ENCODE measurements around the gene RAD51B.

Gene RAD51B

DNA sequence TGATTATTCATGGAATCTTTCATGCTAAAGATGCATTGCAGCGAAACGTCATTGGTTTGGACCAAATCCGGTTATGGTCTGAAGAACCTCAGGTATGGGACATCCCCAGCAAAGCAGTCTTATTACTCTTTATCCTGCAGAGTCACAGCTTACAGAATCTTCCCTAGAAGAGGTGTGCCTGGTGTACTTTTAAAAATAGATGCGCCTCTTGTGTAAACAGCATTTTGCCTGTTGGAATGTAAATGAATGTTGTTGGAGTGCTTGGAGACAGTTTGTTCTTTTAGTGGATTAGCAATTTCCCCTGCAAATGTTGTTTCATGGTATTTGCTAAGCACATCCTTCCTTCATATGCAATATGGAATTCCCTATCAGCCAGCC is 730.7 kb downstream of the RAD51B start:
- DNase-seq (ENCODE audit: low read depth in 2 of 2), result no peak

DNA sequence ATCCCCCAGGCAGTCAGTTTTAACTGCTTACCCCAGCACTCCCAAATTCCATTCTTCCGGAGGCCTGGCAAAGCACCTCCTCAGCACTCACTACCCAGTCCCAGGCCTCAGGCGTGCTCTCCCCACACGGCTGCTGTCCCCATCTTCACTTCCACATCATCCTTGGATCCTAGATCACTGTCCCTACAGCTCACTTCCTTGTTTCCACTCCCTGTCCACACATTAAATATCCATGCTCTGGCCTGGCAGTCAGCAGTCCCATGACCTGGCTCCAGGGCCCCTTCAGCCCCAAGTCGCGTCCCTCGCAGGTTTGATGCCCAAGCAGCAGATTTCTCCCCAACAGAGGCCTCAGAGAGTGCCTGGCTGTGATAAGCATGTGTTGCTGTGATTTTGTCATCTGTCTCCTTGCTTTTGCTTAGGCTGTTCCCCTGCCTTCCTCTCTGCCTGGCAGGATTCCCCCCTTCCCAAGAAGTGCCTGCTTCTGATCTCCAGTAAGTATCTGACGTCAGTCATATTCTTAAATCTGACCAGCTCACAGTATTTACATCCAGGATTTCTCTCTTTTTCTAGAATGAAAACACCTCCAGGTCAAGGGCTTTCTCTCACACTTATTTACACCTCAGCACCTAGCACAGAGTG is 731.6 kb downstream of the RAD51B start:
- DNase-seq (ENCODE audit: low read depth in 2 of 2), result no peak

- DNase-seq (ENCODE audit: low read depth in 2 of 2), result no peak
These were observed 732.5 kb downstream of the RAD51B start for GRCh38 chr14:68552075-68552474.

DNA sequence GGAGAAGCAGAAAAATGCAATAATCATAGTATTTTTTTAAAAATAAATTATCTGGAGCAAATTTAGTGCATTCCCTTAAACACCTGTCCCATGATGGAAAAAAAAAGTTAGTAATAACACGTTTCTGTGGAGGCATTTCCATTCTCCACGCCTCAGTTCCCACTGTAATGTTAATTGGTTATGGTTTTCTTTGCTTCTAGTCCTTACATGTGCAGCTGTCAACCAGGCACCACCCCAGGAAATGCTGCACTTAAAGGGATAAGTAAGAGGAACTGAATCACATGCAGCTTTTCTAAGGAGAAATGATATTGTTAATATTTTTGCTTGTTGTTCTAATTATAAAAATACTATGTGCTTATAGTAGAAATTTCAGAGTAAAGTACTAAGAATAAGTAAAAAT is 733.0 kb downstream of the RAD51B start:
- no peak for DNase-seq (ENCODE audit: low read depth in 2 of 2)

GRCh38 chr14:68553311-68553710 is 733.7 kb downstream of the RAD51B start:
- DNase-seq (ENCODE audit: low read depth in 2 of 2), result no peak

DNA sequence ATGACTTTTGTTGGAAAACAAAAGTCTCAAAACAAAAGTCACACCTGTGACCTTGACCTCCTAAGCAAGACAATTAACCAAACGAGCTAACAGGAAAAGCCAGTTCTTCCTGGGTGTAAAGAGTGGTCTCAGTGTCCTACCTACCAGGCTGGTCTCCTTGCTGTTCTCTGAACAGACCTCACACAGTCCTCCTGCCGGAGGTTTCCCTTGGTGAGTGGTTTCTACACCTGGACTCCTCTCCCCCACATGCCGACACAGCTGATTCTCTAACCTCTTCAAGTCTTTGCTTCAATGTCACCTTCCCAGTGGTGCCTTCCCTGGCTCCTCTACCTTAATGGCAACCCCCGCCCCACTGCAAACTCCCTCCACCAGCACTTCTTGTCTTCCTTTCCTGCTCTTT is 734.7 kb downstream of the RAD51B start:
- no peak for DNase-seq (ENCODE audit: low read depth in 2 of 2)

DNA sequence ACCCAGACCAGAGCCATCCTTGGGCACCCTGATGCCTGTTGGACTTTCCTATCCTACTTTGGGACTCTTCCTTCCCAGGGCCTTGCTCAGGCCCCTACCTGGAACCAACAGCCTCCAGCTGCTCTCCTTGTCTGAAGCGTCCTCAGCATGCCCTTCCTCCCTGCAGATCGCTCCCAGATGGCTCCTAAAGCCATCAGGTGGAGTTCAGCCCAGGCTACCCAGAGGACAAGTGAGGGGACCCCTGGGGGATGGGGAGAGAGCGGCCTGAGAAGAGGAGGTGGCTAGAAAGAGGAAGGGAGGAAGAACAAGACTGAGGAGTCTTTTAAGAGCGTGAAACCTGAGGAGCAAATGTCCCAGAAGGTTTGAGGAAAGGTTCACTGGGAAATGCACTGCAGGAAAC is 736.7 kb downstream of the RAD51B start:
- no peak for DNase-seq (ENCODE audit: low read depth in 2 of 2)

- no peak for DNase-seq (ENCODE audit: low read depth in 2 of 2)
These were observed 738.1 kb downstream of the RAD51B start for GRCh38 chr14:68557648-68558047.

DNA sequence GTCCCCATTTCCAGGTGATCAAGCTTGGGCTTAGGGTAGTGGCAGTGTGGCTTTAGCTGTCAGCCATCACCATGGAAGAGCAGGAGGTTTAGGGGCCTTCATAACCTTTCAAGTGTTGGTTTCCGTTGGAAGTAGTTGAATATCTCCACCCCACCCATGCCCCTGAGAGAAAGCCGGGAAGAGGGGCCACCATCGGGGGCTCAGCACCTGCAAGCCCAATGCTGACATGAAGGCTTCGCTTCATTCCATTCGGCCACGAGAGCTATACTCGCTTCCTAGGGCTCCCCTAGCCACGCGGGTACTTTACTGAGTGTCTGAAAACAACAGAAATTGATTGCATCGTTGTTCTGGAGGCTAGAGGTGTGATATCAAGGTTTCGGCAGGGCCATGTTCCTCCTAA is 738.5 kb downstream of the RAD51B start:
- DNase-seq (ENCODE audit: low read depth in 2 of 2), result no peak

- no peak for DNase-seq (ENCODE audit: low read depth in 2 of 2)
These were observed 740.4 kb downstream of the RAD51B start for GRCh38 chr14:68559949-68560348.

DNA sequence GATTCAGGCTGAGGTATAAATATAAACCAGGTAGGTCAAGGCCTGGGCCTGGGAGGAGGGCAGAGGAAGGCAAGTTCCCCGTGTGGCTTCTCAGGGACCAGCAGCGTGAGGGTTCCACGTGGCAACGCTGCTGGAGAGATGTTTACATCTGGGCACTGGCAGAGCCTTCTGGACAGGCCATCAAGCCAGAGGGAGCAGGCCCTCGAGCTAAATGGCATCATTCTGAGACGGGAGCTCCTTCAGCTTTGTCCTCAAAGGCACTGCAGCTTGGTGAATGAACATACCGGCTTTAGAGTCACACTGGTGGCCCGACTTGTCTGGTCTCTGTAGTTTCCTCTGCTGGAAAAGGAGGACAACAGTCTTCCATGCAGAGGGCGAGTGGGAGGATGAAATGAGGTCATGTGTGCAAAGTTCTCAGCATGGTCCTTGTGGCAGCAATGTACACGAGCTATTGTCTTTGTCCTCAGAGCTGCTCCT is 742.0 kb downstream of the RAD51B start:
- DNase-seq (ENCODE audit: low read depth in 2 of 2), result no peak

DNA sequence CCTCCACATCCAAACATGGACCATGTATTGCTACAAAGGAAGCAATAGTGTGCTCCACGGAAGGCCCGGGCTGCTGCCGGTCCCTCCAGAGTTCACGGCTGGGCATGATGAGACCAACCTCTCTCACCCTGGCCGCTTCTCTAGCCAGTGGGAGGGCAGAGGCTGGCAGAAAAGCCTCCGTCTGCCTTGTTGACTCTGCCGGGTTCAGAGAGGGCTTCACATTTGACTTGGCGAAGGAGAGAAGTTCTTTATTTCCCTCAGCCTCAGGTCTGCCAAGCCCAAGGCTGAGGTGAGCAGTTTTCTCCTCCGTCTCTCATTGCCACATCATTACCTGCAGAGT is 743.3 kb downstream of the RAD51B start:
- no peak for DNase-seq (ENCODE audit: low read depth in 2 of 2)

DNA sequence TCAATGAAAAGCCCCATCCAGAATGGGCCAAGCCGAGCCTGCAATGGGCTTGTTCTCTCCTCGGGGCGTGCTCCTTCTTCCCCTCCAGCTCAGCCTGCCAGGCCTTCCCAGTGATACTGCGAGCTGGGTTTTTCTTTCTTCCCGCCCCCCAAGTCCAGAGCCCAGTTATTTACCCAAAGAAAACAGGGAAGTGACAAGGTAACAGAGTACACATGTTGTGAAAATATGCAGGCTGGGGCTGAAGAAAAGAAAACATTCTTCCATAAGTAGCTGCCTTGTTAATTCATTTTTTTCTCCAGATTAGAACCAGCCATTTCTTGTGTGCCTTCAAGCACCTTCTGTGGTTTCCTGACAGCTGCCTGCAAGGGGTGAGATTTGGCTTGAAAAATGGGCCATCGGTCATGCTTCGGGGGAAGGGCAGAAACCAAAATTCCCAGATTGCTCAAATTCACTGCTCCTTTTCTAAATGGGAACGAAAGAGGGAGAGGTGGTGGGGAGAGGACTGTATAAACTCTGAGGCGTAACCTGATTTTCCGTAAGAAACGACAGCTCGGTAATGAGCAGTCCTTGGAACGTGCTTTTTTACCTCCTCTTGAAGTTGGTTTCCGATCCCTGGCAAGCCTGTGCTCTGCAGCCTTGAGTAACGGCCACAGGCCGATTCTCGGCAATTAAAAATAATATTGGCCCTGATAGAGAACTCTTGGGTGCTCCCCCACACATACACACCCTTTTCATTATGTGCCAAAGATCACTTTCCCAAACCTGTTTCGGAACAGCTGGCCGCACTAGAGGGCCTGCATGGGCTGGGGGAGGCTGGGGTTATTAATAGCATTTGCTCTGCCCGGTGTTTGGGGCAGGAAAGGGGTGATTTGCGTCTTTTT is 743.9 kb downstream of the RAD51B start:
- DNase-seq (ENCODE audit: low read depth in 2 of 2), result no peak

DNA sequence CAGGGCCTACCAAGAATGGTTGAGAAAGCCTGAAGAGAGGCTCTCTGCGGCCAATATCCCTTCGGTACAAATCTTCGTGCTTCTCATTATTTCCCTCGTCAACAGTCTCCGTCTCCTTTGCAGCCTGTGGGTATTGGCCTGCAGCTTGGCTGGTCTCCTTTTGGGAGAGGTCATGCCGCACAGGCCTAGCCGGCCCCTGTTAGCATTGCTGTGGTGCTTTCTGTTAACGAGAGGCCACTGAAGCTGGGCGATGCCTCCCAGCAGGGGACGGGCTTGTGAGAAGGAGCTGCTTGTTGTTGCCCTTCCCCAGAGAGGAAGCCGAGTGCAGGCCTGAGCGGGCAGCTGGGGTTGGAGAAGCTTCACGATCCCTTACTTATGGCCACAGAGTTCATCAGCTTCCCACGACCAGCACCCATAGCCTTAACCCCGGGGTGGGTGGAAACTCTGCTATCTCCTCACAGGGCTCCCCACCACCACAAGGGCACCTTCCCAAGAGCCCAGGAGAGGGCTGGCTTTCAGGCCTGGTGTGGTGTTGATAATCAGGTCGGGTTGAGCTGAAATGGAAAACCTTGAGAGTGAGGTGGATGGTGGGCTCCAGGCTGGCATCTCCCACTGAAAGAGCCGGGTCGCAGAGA is 744.7 kb downstream of the RAD51B start:
- DNase-seq (ENCODE audit: low read depth in 2 of 2), result no peak

DNA sequence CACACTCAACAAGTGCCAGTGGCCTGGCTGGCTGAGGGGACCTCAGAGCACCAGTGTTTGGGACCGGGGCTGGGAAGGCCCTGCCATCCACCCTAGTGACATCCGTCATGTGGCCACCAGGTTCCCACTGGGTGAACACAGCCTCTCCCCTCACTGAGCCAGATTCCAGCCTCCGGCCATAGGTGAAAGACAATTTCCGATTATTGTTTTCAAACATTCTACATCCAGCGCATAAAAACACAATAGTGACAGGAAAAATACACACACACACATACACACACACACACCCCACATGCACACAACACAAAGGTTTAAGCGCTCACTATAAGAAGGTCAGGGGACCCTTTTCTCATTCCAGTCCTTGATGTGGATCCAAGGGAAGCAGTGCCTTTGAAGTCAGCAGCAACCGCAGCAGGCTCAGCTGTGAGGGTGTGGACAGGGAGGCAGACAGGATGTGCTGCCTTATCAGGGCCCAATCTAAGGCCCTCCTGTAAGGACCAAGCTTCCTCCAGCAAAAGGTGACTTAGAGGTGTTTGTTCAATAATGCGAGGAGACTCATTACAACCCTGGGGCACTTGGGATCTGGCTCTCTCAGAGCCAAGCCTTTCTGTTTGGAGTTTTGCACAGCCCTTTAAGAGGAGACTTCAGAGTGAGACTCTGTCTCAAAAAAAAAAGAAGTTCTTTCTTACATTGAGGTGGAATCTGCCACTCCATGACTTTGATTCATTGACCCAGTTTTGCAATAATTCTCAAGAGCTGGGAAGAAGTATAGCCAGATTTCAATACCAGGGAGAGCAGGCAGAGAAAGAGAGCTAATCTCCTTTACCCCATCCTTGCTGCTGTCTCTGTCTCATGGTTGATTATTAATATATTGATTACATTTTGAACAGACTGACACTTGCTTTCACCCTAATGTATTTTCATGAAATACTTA is 745.5 kb downstream of the RAD51B start:
- DNase-seq (ENCODE audit: low read depth in 2 of 2), result no peak

DNA sequence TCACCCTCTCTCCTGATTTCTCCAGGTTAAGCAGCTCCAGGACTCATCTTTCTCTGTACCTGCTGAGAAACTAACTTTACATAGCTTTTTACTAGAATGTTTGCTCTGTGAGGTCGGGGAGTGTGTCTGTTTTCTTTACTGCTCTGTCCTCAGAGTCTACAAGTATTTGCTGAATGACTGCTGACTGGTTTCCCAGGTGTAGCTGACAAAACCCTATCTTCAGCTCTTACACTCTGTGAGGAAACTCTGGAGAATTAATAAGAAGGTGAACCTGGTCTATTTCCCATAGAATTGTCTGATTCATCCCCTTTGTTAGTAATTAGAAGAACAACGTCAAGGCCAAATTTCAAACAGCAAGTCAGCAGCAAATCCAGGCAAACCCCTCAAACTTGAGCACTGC is 746.5 kb downstream of the RAD51B start:
- no peak for DNase-seq (ENCODE audit: low read depth in 2 of 2)

- DNase-seq (ENCODE audit: low read depth in 2 of 2), result no peak
These were observed 749.6 kb downstream of the RAD51B start for GRCh38 chr14:68568907-68569897.

- no peak for DNase-seq (ENCODE audit: low read depth in 2 of 2)
These were observed 750.4 kb downstream of the RAD51B start for GRCh38 chr14:68569970-68570409.

GRCh38 chr14:68571114-68571591 is 751.6 kb downstream of the RAD51B start:
- no peak for DNase-seq (ENCODE audit: low read depth in 2 of 2)

DNA sequence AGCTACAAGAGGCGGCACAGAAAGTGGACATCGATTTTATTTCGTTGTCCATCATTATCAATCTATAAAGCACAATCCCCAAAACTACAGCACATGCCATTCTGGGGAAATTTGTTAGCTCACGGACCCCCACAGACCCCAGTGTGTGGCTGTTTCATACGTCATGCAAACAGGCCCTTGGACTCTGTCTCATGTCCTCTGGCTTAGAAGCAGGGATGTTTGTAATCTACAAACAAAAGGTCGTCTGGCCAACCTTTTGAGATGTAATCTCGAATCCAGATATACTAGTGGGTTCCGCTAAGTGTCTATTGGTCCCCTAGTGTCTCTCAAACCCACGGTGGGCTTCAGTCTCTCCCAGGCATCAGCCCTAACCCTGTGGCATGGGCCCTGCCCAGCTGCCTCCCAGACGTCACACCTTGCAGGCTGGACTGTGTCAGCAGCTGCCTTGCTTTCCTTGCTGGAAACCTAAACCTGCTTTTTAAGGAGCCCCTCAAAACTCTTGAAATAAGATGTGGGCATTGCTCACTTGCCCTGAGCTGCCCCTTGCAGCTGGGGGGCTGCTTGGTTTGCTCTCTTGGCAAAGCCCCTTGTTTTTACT is 752.4 kb downstream of the RAD51B start:
- no peak for DNase-seq (ENCODE audit: low read depth in 2 of 2)

Data from stimulated activated CD8-positive, alpha-beta memory T cell treated with anti-CD3 and anti-CD28 coated beads, Interleukin-15, amount 100 ng/mL, for 48 hours (primary cell).